ENCODE measurements around the gene RNF149.
"Not testable (repeated sequence)": the region's sequence is repeated elsewhere in the genome, so short reads cannot be mapped to it uniquely, and the experiment has no call there.

RNF149 gene

DNA sequence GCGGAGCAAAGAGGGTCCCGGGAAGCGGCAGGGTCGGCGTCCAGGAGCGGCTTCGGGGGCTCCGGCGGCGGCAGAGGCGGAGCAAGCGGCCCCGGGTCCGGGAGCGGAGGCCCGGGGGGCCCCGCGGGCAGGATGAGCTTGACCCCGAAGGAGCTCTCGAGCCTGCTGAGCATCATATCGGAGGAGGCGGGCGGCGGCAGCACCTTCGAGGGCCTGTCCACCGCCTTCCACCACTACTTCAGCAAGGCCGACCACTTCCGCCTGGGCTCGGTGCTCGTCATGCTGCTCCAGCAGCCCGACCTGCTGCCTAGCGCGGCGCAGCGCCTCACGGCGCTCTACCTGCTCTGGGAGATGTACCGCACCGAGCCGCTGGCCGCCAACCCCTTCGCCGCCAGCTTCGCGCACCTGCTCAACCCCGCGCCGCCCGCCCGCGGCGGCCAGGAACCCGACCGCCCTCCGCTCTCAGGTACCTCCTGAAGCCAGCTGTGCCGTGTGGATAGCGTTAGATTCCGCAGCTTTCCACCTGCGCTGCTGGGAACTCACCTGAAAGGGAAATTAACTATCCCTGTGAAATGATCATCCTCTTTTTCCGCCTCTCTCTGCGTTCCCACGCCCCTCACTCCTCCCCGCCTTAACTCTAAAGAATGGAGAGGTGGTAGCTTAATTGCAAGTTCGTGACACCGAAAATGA is 55.3 kb downstream of the RNF149 start:
- no peak for DNase-seq

DNA sequence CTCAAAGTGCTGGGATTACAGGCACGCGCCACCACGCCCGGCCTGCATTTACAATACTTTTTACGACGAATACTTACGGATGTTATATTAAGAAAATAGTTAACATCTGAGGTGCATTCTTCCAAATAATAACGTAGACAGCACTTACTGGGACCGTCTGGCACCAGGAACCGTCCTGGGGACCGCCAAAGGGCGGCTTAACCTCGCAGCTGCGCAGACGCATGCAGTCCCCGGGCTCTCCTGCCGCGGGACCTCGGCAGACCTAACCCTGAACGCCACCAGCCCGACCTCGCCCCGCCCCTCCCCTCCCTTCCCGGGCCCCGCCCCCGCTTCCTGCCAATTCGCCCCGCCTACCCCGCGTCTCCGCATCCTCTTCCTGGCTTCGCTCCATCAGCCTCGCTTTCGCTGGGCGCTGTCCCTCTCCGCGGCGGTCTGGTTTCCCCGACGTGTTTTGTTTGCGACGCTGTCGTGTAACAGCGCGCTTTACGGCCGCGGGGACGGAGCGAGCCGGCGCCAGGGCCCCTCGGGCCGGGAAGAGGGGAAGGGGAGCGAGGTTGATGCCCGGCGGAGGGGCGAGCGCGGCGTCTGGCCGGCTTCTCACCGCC is 56.0 kb downstream of the RNF149 start, which contains the start of gene CNOT11:
CNOT11 (plus strand) TSS at position 479 of the 605 bp plus-strand sequence; CDS start at position 558, 79 bp downstream.
- peak; percentile 92 for DNase-seq

DNA sequence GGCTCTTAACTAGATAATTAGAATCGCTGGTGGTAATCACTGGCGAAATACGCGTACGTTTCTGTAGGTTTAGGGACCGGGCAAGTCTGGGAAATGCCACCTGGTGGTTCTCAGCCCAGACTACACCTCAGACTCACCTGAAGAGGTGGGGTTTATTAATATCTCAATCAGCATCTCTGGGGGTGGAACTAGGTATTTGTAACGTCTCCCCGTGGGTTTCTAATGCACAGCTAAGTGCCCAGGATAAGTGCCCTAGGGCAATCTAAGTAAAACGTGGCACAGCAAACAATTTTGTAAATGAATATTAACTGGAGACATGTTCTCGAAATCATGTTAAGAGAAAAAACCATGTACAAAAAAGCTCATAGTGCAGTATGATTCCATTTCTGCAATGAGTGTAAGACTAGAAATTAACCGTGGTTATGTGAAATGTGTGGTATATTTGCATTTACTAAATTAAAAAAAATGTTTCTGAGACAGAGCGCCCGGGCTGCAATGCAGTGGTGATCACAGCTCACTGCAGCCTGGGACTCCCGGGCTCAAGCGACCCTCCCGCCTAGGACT is 56.6 kb downstream of the RNF149 start:
- DNase-seq: no peak

DNA sequence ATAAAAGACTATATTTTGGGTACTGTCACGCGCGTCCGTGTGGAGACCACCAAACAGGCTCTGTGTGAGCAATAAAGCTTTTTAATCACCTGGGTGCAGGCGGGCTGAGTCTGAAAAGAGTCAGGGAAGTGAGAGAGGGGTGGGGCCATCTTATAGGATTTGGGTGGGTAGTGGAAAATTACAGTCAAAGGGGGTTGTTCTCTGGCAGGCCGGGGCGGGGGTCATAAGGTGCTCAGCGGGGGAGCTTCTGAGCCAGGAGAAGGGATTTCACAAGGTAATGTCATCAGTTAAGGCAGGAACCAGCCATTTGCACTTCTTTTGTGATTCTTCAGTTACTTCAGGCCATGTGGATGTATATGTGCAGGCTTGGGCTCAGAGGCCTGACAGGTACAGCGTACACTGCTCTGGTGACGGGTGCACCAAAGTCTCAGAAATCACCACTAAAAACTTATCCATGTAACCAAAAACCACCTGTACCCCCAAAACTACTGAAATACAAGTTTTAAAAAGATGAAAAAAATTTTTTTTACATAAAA is 57.2 kb downstream of the RNF149 start:
- DNase-seq: not testable (repeated sequence)

DNA sequence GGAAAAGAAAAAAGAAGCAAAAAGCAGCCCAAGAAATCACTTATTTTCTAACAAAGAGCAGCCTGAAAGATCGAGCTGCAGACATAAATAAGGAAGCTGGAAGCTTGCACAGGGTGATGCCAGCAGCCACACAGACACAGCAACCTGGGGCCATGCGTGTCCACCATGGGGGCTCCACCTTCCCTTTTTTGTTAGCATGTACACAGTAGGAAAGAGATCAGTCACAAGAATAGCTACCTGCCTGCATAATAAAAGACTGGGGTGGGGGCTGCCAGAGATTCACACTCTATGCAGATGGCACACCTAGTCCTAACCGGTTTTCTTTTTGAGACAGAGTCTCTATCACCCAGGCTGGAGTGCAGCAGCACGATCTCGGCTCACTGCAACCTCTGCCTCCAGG is 58.7 kb downstream of the RNF149 start:
- no peak for DNase-seq

DNA sequence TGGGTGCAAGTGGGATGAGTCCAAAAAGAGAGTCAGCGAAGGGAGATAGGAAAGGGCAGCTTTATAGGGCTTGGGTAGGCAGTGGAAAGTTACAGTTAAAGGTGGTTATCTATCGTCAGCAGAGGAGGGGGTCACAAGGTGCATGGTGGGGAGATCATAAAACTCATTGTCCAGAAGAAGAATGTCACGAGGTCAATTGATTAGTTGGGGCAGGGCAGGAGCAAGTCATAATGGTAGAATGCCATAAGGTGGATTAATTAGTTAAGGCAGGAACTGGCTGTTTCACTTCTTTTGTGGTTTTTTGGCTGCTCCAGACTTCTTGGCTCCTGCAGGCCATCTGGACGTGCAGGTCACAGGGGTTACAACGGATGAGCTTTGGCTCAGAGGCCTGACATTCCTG is 59.7 kb downstream of the RNF149 start:
- not testable (repeated sequence) for DNase-seq

DNA sequence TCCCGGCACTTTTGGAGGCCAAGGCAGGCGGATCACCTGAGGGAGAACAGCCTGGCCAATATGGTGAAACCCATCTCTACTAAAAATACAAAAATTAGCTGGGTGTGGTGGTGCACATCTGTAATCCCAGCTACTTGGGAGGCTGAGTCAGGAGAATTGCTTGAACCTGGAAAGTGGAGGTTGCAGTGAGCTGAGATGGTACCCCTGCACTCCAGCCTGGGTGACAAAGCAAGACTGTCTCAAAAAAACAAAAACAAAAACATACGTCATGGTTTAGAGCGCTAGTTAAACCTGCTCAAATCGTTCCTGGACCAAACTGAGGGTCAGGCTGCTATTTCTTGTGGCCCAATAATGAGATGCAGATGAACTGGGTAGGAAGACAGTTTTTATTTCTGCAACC is 63.0 kb downstream of the RNF149 start:
- not testable (repeated sequence) for DNase-seq

DNA sequence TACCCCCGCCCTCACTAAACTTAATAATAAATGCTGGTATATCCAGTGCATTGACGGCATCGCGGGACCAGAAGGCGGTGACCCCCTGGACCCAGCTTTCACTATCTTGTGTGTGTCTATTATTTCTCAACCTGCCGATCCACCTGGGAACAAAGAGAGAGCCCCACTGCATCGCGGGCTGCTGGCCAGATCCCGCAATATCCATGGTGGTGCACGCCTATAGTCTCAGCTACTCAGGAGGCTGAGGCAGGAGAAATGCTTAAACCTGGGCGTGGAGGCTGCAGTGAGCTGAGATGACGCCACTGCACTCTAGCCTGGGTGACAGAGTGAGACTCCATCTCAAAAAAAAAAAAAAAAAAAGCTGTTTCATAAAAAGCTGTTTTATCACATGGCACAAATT is 63.6 kb downstream of the RNF149 start:
- DNase-seq: not testable (repeated sequence)

DNA sequence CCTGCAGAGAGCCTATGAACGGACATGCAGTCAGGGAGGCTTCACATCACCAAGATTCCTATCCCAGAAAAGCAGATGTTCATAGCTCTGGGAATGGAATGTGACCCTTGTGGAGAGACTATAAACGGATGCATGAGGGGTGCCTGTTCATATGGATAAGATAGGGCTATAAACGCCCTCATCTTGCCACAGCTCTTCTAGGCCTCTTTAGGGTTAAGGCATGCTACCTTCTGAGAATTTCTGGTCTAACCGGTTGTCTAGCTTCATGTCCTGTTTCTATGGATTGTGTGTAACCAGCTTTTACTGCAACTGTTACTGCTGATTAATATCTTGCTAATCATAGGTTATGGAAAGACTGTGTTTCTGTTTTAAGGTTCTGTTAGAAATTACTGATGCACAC is 64.1 kb downstream of the RNF149 start:
- DNase-seq: not testable (repeated sequence)

DNA sequence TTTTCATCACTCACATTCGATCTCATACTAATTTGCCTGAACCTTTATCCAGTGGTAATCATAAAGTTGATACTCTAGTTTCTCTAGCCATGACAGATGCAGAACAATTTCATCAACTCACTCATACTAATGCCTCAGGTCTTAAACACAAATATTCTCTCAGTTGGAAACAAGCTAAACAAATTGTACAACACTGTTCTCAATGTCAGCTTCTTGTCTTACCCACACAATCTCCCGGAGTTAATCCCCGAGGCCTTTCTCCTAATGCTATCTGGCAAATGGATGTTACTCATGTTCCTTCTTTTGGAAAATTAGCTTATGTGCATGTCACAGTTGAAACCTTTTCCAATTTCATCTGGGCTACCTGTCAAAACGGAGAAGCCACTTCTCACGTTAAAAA is 67.3 kb downstream of the RNF149 start:
- no peak for DNase-seq

DNA sequence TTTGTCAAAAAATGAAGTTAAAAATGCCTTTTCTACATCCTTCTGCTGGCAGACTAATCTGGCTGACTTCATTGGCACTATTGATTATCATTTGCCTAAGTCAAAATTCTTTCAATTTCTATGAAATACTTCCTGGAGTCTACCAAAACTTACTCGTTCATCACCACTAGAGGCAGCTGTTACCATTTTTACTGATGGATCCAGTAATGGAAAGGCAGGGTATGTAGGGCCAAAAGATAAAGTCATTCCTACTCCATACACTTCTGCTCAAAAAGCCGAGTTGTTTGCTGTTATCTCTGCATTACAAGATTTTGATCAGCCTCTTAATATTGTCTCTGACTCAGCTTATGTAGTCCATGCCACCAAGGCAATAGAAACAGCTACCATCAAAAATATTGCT is 67.8 kb downstream of the RNF149 start:
- not testable (repeated sequence) for DNase-seq

DNA sequence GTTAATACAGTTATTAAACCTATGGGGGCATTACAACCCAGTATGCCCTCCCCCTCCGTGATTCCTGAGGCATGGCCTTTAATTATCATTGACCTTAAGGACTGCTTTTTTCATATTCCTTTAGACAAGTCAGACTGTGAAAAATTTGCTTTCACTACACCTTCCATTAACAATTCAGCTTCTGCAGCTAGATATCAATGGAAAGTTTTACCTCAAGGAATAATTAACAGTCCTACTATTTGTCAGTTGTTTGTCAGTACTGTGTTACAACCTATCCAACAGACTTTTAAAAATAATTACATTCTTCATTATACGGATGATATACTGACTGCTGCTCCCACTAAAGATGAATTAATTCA is 68.8 kb downstream of the RNF149 start:
- not testable (repeated sequence) for DNase-seq

DNA sequence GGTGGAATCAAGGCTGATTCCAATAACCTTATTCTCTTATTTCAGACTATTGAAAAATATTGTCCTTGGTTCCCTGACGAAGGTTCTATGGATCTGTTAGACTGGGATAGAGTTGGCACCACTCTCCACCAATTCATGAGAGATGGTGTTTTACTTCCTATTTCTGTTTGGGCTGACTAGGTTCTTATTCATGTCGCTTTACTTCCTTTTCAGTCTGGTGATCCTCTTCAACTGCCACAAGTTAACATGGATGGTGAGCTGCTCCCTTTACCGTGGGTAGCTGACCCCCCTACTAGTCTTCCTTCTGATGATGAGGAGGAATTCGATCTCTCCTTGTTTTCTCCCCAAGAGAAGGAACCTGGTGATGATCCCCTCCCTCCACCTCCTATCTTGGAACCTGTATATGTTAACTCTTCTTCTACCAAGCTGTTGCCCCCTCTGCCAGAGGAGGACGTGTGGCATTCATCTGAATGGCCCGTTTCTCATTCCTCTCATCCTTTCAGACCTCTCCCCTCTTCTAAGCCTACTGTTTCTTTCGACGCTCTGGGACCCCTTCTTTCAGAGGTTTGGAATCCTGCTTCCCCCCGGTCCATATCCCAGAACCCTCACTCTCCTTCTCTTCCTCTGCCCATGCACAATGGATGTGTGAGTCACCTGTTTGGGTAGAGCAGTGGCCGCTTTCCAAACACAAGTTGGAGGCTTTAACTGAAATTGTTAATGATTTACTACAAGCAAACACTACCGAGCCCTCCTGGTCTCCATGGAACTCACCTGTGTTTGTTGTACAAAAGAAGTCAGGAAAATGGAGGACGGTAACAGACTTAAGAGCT is 69.4 kb downstream of the RNF149 start:
- no peak for DNase-seq

DNA sequence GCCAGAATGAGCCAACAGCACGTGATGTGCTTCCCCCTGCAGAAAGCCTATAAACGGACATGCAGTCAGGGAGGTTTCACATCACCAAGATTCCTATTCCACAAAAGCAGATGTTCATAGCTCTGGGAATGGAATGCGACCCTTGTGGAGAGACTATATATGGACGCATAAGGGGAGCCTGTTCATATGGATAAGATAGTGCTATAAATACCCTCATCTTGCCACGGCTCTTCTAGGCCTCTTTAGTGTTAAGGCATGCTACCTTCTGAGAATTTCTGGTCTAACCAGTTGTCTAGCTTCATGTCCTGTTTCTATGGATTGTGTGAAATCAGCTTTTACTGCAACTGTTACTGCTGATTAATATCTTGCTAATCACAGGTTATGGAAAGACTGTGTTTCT is 70.6 kb downstream of the RNF149 start:
- not testable (repeated sequence) for DNase-seq

DNA sequence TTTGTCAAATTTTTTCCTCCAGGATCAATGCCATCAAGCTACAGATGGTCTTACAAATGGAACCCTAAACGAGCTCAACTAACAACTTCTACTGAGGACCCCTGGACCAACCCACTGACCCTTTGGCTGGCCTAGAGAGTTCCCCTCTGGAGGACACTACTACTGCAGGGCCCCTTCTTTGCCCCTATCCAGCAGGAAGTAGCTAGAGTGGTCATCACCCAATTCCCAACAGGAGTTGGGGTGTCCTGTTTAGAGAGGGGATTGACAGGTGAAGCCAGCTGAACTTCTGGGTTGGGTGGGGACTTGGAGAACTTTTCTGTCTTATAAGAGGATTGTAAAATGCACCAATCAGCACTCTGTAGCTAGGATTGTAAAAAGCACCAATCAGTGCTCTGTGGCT is 72.5 kb downstream of the RNF149 start:
- not testable (repeated sequence) for DNase-seq

DNA sequence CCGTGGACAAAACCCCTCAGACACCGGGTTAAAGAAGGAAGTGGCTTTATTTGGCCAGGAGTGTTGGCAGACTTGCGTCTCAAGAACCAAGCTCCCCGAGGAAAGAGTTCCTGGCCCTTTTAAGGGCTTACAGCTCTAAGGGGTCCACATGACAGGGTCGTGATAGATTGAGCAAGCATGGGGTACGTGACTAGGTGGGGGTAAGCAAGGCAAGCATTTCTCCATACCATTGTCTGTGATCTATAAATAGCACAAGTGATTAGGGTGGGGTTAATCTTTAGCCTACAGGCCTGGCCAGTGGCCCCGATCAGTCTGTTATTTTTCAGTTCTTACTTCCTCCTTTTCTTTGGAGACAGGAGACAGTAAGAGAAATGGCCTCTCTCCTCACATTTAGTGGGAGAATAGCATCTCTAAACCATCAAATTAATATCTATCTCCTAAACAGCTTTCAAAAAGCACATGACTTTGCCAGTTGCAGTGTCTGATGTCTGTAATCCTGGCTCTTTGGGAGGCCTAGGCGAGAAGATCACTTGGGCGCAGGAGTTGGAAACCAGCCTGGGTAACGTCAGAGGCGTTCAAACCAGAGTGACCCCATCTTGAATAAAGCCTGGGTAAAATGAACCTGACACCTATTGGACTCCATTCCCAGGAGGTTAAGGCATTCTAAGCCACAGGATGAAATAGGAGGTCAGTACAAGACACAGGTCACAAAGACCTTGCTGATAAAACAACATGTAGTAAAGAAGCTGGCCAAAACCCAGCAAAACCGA is 74.1 kb downstream of the RNF149 start:
- no peak for DNase-seq

DNA sequence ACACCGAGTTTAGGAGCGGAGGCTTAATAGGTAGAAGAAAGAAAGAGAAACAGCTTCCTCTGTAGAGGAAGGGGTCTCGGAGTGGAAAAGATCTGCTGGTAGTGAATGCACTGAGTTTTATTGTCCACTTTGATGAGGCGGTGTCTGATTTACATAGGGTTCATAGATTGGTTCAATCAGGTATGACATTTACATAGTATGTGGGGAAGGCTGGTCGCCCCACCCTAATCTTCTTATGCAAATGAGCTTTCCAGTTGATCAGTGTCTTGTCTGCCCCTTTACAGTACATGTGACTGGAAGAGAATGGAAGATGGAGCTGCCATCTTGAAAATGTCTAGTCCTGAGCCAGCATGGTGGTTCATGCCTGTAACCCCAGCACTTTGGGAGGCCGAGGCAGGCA is 75.7 kb downstream of the RNF149 start:
- DNase-seq: no peak

DNA sequence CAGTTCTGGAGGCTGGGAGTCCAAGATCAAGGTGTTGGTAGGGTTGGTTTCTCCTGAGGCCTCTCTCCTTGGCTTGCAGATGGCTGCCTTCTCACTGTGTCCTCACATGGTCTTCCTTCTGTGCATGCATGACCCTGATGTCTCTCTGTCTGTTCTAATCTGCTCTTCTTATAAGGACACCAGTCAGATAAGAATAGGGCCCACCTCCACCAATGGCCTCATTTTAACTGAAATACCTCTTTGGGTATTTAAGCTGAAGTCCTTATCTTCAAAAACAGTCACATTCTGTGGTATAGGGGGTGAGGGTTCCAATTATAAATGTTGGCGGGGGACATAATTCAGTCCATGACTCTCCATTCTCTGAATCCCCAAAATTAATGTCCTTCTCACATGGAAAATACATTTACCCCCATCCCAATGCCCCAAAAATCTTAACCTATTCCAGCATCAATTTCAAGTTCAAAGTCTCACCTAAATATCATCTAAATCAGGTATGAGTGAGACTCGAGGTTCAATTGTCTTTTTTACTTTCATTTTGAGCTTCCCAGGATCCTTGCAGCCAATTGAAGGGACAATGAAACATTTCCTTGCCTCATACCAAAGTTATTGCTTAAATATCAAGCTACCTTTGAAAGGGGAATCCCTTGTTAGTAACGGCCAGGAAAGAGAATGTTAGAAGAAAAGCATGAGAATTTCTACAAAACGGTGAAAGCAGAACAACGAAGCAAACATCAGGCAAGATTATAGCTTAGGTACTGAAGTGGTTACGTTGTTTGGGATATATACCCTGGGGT is 76.4 kb downstream of the RNF149 start:
- no peak for DNase-seq

DNA sequence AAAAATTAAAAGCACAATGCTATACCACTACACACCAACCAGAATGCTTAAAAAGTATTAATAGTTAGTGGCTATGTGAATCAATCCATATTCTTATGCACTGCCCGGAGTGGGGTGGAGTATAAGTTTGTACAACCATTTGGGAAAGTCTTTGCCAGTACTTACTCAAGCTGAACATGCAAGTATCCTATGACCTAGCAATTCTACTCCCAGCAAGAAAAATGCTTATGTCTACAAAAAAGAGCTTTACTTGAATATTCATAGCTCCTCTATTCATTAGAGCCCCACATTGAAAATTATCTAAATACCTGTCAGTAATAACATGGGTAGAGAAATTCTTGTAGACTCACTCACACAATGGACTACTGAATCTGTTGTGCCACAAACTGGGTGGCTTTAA is 77.3 kb downstream of the RNF149 start:
- DNase-seq: no peak

DNA sequence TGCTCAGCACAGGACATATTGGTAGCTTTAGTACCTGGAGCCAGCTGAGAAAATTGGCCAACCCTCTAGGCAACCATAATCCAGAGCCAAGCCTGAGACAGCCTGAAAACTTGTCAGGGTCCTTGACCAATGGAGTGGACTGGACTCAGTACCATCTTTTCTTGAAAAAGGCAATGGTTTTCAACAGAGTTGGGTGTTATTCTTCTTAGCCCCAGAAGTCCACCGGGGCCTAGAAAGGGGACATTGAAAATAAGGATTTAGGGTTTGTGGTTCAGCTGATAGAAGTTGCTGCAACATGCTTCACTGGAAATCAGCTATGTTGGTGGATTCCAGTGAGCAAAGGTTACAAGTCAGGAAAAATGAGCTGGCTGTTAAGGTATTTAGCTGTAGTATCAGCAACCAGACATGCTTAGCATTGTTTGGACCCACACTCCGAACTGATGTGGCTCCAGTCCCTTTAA is 77.9 kb downstream of the RNF149 start:
- DNase-seq: no peak
